HepG2 (cell line): Measurements from ENCODE around the gene SNAI1. TPM values are rescaled to one million over a fixed set of nuclear protein-coding genes. Genes with fewer than 3 reads are reported as not detected.
A peak's percentile ranks its signal among the peaks of the same experiment; 100 is the strongest.

ENCODE experiments used
- ADNP ChIP-seq: sonication (generic); formaldehyde crosslinking; IDR thresholded peaks from 2 replicates; pipeline ENCODE4 v1.4.0; 2020; ENCODE audit warnings: missing genetic modification reagents
- BRCA1 ChIP-seq: sonication (generic); formaldehyde crosslinking; IDR thresholded peaks from 2 replicates; pipeline ENCODE4 v1.4.0; 2020; ENCODE audit warnings: missing genetic modification reagents
- E2F1 ChIP-seq: sonication (generic); formaldehyde crosslinking; IDR thresholded peaks from 2 replicates; pipeline ENCODE4 v1.5.0; 2020; ENCODE audit warnings: missing genetic modification reagents
- HDAC1 ChIP-seq: sonication (generic); formaldehyde crosslinking; IDR thresholded peaks from 2 replicates; pipeline ENCODE4 v1.5.1; 2020; ENCODE audit warnings: mild to moderate bottlenecking, missing genetic modification reagents
- HMG20A ChIP-seq: IDR thresholded peaks from 2 replicates; pipeline ENCODE4 v1.6.1; 2016; ENCODE audit warnings: borderline replicate concordance
- KDM2A ChIP-seq: sonication (generic); formaldehyde crosslinking; IDR thresholded peaks from 2 replicates; pipeline ENCODE4 v1.4.0; 2020; ENCODE audit warnings: low read depth, missing genetic modification reagents, borderline replicate concordance
- MLX ChIP-seq: IDR thresholded peaks from 2 replicates; pipeline ENCODE4 v1.6.1; 2016
- PCBP2 ChIP-seq: fragments of 200-400 bp; formaldehyde crosslinking; optimal IDR thresholded peaks from 2 replicates; pipeline ENCODE3; 2018; ENCODE audit warnings: low read length, low read depth; ENCODE audit not compliant: poor library complexity, severe bottlenecking
- SMYD3 ChIP-seq: sonication (generic); formaldehyde crosslinking; IDR thresholded peaks from 2 replicates; pipeline ENCODE4 v1.8.1; 2023; ENCODE audit warnings: mild to moderate bottlenecking, missing genetic modification reagents
- TGIF2 ChIP-seq: IDR thresholded peaks from 2 replicates; pipeline ENCODE4 v1.6.1; 2016; ENCODE audit warnings: control low read depth, missing compliant biosample characterization
- ZBTB20 ChIP-seq: sonication (generic); formaldehyde crosslinking; IDR thresholded peaks from 2 replicates; pipeline ENCODE4 v1.8.1; 2023; ENCODE audit warnings: missing genetic modification reagents, low read depth, mild to moderate bottlenecking, borderline replicate concordance
- ZFX ChIP-seq: sonication (generic); formaldehyde crosslinking; IDR thresholded peaks from 2 replicates; pipeline ENCODE4 v1.4.0; 2020; ENCODE audit warnings: mild to moderate bottlenecking, low read depth, missing genetic modification reagents, moderate library complexity
- ZMAT3 ChIP-seq: sonication (generic); formaldehyde crosslinking; conservative IDR thresholded peaks from 2 replicates; pipeline ENCODE4 v1.7.0; 2021; ENCODE audit warnings: missing genetic modification reagents
- ZNF143 ChIP-seq: sonication (generic); formaldehyde crosslinking; IDR thresholded peaks from 2 replicates; pipeline ENCODE4 v1.4.0; 2020; ENCODE audit warnings: missing genetic modification reagents
- ZNF3 ChIP-seq: IDR thresholded peaks from 2 replicates; pipeline ENCODE4 v1.7.0; 2017; ENCODE audit warnings: inconsistent platforms
- ZNF652 ChIP-seq: IDR thresholded peaks from 2 replicates; pipeline ENCODE4 v1.6.1; 2016; ENCODE audit warnings: low read depth, borderline replicate concordance
- polyA plus RNA-seq, 8 experiments: library from polyadenylated mRNA; depleted of rRNA in 3 of 8; stranded (reverse) in 7 of 8; unstranded in 1 of 8; fragments of >200 nt; fragmentation: Illumina TruSeq in 4 of 8; extraction: Trizol in 4 of 8; gene quantifications; 2 replicates each; pipeline versions ENCODE4 v1.2.1 to v1.2.3, GENCODE V29; 2011 to 2016; ENCODE audit warnings: low read depth in 4 of 8, missing spikeins in 1 of 8, mixed read lengths in 1 of 8; ENCODE audit not compliant: insufficient read depth in 1 of 8
- total RNA-seq, 5 experiments: library from RNA; depleted of rRNA; stranded (reverse); fragments of >200 nt; fragmentation: Illumina TruSeq; extraction: Trizol; gene quantifications; 2 replicates each; pipeline ENCODE4 v1.2.3, GENCODE V29; 2016; ENCODE audit warnings: low read depth in 1 of 5
- TF ChIP-seq, protein P1 (sequence below): sonication (generic); formaldehyde crosslinking; IDR thresholded peaks from 2 replicates; pipeline ENCODE4 v1.5.1; 2020; ENCODE audit warnings: missing genetic modification reagents, mild to moderate bottlenecking, borderline replicate concordance
- TF ChIP-seq, protein P2 (sequence below): fragments of 450-650 bp; IDR thresholded peaks from 2 replicates; pipeline ENCODE4 v1.6.1; 2016
- TF ChIP-seq, protein P3 (sequence below): sonication (generic); formaldehyde crosslinking; IDR thresholded peaks from 2 replicates; pipeline ENCODE4 v1.5.1; 2020; ENCODE audit warnings: mild to moderate bottlenecking, missing genetic modification reagents, moderate library complexity

SNAI1 gene
- total and polyA plus RNA-seq, 2 of the 13 experiments (the other 11 are each of a cell fraction or from before 2014, with no cell fraction given): 1.3 to 1.4 TPM

DNA sequence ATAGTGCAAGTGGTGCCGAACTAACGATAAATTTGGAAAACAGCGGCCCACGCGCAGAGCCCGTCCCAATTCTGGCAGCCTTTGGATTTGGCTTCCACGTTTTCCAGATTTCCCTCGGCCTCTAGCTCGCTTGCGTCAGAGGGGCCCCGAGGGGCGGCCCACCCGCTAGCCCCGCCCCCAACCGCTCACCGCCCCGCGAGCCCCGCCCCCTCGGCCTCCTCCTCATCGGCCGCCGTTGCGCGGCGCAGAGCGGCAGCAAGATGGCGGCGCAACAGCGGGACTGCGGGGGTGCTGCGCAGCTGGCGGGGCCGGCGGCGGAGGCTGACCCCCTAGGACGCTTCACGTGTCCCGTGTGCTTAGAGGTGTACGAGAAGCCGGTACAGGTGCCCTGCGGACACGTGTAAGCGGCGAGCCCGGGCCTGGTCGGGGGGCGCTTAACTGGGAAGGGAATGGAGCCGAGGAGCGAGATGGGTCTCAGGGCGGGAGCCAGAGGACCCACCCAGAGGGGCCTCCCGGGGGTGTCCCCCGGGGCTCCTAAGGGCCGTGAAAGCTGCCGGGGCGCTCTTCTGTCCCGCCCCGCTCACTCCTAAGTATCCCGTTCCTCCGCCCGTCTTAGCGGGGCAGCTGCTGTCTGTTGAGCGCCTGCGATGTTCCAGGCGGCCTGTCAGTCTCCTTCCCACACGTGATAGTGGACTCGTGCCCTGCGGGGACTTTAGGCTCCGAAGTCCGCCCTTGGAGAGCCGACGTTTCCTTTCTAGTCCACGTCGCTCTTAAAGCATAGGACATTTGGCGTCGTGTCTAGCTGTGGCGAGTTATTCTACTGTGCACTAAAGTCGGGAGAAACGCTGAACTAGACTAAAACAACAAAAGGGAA, 46.4 kb upstream of the SNAI1 start, which contains the start of gene RNF114 (continued):
- TF ChIP-seq PCBP2: no peak
- no peak for TF ChIP-seq ZNF652 (CRISPR knock-in tag)
- TF ChIP-seq HDAC1 (CRISPR knock-in tag): peak; percentile 93
- TF ChIP-seq, protein P1, sequence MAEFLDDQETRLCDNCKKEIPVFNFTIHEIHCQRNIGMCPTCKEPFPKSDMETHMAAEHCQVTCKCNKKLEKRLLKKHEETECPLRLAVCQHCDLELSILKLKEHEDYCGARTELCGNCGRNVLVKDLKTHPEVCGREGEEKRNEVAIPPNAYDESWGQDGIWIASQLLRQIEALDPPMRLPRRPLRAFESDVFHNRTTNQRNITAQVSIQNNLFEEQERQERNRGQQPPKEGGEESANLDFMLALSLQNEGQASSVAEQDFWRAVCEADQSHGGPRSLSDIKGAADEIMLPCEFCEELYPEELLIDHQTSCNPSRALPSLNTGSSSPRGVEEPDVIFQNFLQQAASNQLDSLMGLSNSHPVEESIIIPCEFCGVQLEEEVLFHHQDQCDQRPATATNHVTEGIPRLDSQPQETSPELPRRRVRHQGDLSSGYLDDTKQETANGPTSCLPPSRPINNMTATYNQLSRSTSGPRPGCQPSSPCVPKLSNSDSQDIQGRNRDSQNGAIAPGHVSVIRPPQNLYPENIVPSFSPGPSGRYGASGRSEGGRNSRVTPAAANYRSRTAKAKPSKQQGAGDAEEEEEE (CRISPR knock-in tag): no peak
- TF ChIP-seq ZNF3 (CRISPR knock-in tag): no peak
- TF ChIP-seq HMG20A (CRISPR knock-in tag): no peak
- TF ChIP-seq MLX (CRISPR knock-in tag): no peak
- TF ChIP-seq, protein P2, sequence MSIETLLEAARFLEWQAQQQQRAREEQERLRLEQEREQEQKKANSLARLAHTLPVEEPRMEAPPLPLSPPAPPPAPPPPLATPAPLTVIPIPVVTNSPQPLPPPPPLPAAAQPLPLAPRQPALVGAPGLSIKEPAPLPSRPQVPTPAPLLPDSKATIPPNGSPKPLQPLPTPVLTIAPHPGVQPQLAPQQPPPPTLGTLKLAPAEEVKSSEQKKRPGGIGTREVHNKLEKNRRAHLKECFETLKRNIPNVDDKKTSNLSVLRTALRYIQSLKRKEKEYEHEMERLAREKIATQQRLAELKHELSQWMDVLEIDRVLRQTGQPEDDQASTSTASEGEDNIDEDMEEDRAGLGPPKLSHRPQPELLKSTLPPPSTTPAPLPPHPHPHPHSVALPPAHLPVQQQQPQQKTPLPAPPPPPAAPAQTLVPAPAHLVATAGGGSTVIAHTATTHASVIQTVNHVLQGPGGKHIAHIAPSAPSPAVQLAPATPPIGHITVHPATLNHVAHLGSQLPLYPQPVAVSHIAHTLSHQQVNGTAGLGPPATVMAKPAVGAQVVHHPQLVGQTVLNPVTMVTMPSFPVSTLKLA: no peak; the same call in 1 of the 2 replicates
- 0 out of 2 replicates have a peak, but pooled peaks have one; percentile 70 for TF ChIP-seq ZMAT3 (CRISPR knock-in tag)
- TF ChIP-seq ZNF143: peak; percentile 11; the same call in 1 of the 2 replicates
- TF ChIP-seq TGIF2 (CRISPR knock-in tag): peak; percentile 40; the same call in 1 of the 2 replicates
- TF ChIP-seq, protein P3, sequence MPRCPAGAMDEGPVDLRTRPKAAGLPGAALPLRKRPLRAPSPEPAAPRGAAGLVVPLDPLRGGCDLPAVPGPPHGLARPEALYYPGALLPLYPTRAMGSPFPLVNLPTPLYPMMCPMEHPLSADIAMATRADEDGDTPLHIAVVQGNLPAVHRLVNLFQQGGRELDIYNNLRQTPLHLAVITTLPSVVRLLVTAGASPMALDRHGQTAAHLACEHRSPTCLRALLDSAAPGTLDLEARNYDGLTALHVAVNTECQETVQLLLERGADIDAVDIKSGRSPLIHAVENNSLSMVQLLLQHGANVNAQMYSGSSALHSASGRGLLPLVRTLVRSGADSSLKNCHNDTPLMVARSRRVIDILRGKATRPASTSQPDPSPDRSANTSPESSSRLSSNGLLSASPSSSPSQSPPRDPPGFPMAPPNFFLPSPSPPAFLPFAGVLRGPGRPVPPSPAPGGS: peak; percentile 85
- peak; percentile 92 for TF ChIP-seq ZFX (CRISPR knock-in tag)
- TF ChIP-seq SMYD3 (CRISPR knock-in tag): no peak
- 0 out of 2 replicates have a peak, but pooled peaks have one; percentile 19 for TF ChIP-seq E2F1 (CRISPR knock-in tag)
- peak; percentile 95 for TF ChIP-seq KDM2A
- peak; percentile 80; the same call in 1 of the 2 replicates for TF ChIP-seq ZBTB20 (CRISPR knock-in tag)
- no peak; the same call in 1 of the 2 replicates for TF ChIP-seq BRCA1 (CRISPR knock-in tag)
- TF ChIP-seq ADNP (CRISPR knock-in tag): 0 out of 2 replicates have a peak, but pooled peaks have one; percentile 2
